HG03521 (cell line): ENCODE results near the gene RNF213.
"Not testable (repeated sequence)": the region's sequence is repeated elsewhere in the genome, so short reads cannot be mapped to it uniquely, and the experiment has no call there.

ENCODE experiments used
- ATAC-seq: cut with Tn5 transposase; IDR thresholded peaks from one replicate; pipeline ENCODE4 v1.9.1; 2021; ENCODE audit warnings: mild to moderate bottlenecking, moderate library complexity; ENCODE audit not compliant: unreplicated experiment

The RNF213 gene

DNA sequence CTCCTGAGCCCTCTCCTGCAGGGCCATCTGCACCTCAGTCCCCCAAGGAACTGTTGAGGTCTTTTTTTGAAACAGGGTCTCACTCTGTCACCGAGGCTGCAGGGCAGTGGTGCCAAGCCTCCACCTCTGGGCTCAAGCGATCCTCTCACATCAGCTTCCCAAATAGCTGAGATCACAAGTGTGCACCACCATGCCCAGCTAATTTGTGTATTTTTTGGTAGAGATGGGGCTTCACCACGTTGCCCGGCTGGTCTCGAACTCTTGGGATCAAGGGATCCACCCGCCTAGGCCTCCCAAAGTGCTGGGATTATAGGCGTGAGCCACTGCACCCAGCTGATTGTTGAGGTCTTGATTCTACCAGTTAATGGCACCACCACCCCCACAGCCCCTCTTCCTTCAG, 126.4 kb downstream of the RNF213 start:
- ATAC-seq, result no peak

- no peak for ATAC-seq
Measured at GRCh38 chr17:80388175-80388574, 127.5 kb downstream of the RNF213 start.

DNA sequence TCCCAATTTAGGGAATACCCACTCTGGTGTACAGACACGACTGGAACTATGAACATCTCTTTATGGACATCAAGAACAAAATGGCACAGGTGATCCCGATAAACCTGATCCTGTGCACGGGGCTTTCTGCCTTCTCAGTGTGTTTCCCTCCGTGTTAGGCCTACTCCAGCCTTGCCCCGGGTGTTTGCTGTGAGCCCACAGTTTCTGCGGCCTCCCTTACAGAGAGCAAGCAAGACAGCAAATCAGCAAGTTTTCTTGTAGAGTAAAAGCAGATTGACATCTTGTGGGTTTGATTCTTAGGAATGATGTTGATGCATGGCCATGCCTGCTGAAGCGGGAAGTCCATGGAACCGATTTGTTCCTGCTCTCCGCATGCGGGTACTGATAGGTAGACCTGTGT, 127.9 kb downstream of the RNF213 start:
- no peak for ATAC-seq

DNA sequence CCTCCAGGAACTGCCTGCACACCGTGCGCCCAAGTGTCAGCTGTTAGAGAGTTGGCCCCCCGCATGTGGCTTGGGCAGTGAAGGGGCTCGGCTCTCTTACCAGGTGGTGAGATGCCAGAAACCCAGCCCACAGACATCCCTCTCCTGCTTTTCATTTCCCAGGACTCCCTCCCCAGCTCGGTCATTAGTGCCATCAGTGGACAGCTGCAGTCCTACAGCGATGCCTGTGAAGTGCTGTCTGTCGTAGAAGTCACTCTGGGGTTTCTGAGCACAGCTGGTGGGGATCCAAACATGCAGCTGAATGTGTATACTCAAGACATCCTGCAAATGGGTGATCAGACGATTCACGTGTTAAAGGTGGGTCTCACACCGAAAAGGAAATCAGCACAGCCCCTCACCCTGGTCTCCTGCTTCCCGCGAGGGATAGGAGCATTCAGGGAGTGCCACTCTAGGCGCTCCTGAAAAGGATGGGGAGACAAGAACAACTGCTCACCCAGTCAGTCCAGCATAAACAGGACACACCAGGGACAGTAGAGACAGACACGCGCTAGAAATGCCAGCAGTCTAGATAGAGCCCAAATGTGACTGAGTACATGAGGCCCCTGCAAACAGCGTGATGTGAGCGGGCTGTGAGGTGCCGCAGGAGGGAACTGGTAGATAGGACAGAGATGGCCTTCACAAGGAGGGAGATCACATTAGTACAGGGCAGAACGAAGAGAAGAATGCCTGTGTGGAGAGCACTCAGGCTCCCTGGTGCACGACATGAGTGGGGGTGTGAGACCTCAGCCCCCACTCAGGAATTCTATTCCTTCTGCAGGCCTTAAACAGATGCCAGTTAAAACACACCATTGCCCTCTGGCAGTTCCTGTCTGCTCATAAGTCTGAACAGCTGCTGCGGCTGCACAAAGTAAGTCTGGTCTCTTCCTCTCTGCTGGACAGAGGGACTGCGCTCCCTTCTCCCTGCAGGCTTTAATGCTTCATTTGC, 128.7 kb downstream of the RNF213 start:
- ATAC-seq, result no peak

- ATAC-seq, result no peak
Measured at GRCh38 chr17:80393241-80393890, 132.7 kb downstream of the RNF213 start.

- no peak for ATAC-seq
Measured at GRCh38 chr17:80393961-80394360, 133.3 kb downstream of the RNF213 start.

DNA sequence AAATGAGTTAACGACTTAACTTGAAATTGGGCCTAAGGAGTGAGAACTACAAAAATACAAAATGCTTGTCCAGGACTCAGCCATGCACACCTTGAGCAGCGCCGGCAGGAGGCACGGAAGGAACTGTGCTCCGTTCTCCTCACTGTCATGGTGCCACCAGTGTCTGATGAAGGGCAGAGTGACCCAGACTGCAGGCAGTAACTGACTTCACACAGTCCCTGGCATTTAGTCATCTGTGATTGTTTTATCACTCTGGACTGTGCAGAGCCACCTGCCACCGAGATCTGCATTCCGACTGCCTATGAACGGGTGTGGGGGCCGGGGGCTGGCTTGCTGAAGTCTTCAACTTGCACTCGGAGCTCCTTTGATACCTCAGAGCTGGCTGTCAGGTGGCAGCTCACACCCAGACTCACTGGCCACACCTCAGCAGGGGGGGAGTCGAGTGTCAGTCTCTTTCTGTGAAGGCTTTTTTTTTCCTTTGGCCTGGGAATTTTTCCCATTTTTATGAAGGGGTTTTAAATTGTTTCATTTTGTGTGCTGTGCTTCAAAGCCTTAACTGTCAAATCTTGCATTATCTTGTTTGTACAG, 134.1 kb downstream of the RNF213 start:
- ATAC-seq, result no peak

DNA sequence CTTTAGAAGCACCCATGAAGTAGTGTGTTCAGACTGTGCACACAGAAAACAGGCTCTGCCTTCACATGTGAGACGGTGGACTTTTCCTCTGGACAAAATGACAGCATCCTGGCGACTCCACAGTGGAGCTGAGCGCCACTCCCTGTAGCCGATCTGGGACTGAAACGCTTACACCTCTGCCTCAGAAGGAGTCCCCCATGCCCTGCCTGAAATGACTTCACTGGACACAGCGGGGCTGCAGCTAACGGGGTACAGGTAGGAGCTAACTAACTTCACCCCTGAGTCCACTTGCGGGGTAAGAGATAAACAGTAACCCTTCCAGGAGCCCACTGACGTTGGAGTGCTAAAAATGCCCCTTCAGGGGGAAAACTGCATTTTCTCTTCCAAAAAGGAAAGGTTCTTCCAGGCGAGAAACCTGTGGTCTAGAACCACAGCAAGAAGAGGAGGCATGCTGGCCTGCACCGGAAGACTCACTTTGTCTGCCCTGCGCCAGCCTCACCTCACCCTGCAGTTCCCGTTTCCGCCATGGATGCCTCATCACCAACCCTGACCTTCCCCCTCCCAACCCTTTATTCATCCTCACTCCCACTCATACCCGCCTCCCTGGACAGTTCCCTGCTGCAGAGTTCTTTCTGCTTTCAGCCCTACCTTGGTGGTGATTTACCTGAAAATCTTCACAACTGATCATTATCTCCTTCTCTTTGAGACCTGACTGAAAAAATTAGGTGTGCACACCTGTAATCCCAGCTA, 134.9 kb downstream of the RNF213 start:
- no peak for ATAC-seq

DNA sequence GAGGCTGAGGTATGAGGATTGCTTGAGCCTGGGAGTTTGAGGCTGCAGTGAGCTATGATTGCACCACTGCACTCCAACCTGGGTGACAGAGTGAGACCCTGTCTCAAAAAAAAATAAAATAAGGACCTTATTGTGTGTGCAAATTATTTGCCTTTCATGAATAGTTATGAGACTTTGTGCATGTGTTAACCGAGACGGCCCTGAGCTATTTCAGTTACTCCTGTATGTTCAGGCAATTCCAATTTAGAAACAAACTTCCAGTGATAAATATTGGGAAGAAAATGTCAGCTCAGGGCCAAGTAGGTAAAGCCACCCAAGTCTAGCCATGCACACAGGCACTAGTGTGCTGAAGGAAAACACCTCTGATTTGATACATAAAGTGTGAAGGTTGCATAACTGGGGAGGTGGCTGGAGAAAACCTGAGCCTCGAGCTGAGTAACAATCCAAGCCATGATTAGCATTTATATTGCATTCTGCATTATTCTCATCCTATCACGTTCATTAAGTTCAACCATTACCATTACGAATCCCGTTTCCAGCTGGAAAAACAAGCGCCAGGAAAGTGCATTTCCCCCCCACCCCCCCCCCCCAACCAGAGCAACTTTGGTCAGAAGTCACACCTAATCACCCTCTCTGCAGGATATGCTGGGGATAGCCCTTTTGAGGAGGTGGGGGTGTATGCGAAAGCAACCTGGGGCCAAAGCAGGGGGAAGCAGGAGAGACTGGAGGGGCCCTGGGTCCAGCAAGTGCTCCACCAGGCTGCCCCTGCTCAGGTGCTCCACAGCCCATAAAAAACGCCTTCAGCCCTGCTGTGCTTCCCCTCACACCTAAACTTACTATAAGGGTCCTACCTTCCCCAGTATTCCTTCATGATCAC, 135.7 kb downstream of the RNF213 start:
- no peak for ATAC-seq

GRCh38 chr17:80397034-80397387, 136.4 kb downstream of the RNF213 start:
- no peak for ATAC-seq

GRCh38 chr17:80397686-80398085, 137.0 kb downstream of the RNF213 start:
- ATAC-seq, result no peak

- ATAC-seq, result not testable (repeated sequence)
Measured at GRCh38 chr17:80401086-80401485, 140.4 kb downstream of the RNF213 start.

DNA sequence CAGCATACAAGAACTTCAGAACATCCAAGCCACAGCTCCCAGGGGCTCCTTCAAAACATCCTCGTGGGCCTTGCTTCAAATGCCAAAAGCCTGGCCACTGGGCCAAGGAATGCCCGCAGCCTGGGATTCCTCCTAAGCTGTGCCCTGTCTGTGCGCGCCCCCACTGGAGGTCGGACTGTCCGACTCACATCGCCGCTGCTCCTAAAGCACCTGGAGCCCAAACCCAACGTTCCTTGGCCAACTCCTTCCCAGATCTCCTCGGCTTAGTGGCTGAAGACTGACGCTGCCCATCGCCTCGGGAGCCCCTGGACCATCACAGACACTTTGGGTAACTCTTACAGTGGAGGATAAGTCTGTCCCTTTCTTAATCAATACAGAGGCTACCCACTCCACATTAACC, 141.4 kb downstream of the RNF213 start:
- ATAC-seq, result not testable (repeated sequence)

- no peak for ATAC-seq
Measured at GRCh38 chr17:80402959-80403358, 142.3 kb downstream of the RNF213 start.

- ATAC-seq, result no peak
Measured at GRCh38 chr17:80406146-80406545, 145.5 kb downstream of the RNF213 start.

GRCh38 chr17:80407917-80408316, 147.3 kb downstream of the RNF213 start:
- ATAC-seq, result not testable (repeated sequence)

DNA sequence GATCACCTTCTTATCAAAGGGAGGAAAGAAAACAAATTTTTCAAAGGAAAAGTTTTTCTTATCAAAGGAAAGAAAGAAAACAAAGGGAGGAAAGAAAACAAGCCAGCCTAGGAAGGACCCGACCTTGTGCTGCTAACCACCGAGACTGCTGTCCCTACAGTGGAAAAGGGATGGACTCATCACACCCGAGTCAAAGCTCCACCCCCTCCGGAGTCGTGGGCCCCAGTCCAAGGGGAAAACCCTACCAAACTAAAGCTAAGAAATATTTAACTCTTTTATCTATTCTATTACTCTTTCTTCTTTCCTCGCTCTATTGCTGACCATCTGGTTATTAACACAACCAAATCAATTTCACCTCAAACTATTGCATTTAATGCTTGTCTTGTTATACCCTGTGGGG, 148.2 kb downstream of the RNF213 start:
- ATAC-seq, result no peak

DNA sequence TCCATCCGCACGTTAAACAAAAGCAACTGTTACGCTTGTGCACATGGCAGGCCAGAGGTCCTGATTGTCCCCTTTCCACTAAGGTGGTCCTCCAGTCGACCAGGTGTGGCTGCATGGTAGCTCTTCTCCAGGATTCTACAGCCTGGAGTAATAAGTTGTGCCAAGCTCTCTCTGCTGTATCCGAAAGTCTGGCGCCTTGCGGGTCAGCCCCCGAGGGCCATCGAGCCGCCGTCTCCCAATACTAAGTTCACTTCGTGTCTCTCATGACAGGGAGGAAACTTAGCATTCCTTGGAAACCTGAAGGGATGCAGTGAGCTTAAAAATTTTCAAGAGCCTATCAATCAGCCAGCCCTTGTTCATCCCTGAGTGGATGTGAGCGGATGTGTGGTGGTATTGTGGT, 149.0 kb downstream of the RNF213 start:
- no peak for ATAC-seq

GRCh38 chr17:80410441-80411087, 149.9 kb downstream of the RNF213 start:
- not testable (repeated sequence) for ATAC-seq
